ENCODE data around the gene ZNF497.

DNA sequence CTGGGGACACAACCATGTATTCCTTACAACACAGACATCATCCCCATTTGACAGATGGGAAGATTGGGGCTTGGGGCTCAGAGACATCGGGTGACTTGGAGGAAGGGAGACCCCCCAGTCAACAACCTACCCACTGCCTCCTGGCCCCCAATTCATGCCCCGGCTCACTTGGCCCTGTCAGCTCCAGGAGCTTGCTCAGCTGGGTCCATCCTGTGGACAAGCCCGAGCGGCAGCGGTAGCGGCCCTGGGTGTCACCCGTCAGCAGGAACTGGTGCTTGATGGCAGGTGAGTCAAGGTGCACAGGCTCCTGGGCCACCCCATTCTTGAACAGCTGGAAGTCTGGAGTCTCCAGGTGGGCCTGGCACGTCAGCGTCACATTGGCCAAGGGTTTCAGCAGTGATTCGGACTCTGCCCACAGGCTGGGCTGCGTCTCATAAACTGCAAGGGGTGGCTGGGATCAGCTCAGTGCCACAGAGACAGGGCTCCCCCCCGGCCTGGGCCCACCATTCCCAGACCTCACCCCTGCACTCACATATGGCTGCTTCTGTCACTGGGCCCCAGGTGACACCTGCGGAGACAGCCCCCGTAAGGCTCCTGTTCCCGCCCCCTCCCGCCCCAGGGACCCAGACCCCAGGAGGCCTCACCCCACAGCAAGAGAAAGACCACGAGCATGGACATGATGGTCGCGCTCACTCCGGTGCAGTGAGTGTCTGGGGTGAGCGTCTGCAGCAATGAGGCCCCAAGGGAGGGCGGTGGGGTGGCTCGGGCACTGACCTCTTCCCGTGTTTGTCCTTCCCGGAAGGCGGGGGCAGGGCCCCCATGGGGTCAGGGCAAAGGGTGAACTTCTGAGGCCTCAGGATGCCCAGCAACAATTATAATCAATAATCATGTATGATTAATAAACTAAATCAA, 9.5 kb downstream of the ZNF497 start, which contains the start of gene A1BG:
- TF ChIP-seq POLR2A (IDR thresholded peaks at IDR 0.05), result no peak
- TF ChIP-seq, protein P1, sequence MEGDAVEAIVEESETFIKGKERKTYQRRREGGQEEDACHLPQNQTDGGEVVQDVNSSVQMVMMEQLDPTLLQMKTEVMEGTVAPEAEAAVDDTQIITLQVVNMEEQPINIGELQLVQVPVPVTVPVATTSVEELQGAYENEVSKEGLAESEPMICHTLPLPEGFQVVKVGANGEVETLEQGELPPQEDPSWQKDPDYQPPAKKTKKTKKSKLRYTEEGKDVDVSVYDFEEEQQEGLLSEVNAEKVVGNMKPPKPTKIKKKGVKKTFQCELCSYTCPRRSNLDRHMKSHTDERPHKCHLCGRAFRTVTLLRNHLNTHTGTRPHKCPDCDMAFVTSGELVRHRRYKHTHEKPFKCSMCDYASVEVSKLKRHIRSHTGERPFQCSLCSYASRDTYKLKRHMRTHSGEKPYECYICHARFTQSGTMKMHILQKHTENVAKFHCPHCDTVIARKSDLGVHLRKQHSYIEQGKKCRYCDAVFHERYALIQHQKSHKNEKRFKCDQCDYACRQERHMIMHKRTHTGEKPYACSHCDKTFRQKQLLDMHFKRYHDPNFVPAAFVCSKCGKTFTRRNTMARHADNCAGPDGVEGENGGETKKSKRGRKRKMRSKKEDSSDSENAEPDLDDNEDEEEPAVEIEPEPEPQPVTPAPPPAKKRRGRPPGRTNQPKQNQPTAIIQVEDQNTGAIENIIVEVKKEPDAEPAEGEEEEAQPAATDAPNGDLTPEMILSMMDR (IDR thresholded peaks at IDR 0.05 in 8 of 11, conservative IDR thresholded peaks at IDR 0.05 in 3 of 11), result no peak
- no peak for TF ChIP-seq POLR2AphosphoS5 (IDR thresholded peaks at IDR 0.05)
